SU-DHL-6 (cell line): ENCODE measurements around the gene PCDHGC4.

Source experiments
- CTCF ChIP-seq: fragments of 200-600 bp; sonication (generic); IDR thresholded peaks from one replicate; pipeline ENCODE4 v1.5.1; 2017; ENCODE audit warnings: antibody characterized with exemption, mild to moderate bottlenecking, low read length, moderate library complexity; ENCODE audit not compliant: insufficient read depth, poor library complexity, severe bottlenecking
- EZH2phosphoT487 ChIP-seq: fragments of 200-600 bp; sonication (generic), shearing (Covaris generic); conservative IDR thresholded peaks from 2 replicates; pipeline ENCODE4 v1.6.1; 2018; ENCODE audit warnings: mild to moderate bottlenecking, antibody characterized with exemption, low read length, moderate library complexity, mixed read lengths

- TF ChIP-seq CTCF (peak; percentile 89), EZH2phosphoT487 (no peak)
Observed at GRCh38 chr5:141512390-141512910, 27.6 kb downstream of the PCDHGC4 start.
